Measurements from ENCODE around the gene PYCR2.

PYCR2 gene

DNA sequence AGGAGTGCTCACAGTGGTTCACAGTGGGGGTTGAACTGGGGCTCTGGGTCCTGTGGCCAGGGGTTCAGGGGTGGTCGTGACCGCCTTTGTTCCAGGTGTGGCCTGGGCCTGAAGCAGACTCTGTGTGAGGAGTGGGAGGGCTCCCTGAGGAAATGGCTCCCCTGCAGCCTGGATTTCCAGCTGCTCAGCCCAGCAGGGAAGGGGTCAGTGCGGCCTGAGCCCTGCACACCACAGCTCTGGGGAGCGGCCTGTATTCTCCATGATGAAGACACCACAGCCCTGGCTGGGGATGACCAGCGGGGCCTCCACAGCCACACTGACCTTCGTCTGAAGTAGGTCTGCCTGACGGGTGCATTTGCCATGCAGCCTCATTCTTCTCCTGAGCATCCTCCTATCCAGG lies 16.7 kb downstream of the PYCR2 start:
- ChIA-PET CTCF (interaction anchor here (2.8 kb wide), 1 partner anchor 10 kb away, joined by 8 read pairs; no protein-coding TSS in a partner anchor), POLR2A (no interaction called here)
- WGBS (ENCODE audit: insufficient coverage): 99% methylated on average over 7 of the region's 7 CpGs

GRCh38 chr1:225906467-225906866 lies 17.6 kb downstream of the PYCR2 start:
- no peak overlapping the region for H3K4me3 ChIP-seq (ENCODE audit: control insufficient read depth in 1 of 7, extremely low read depth in 1 of 7, insufficient read depth in 4 of 7, low read depth in 2 of 7, low read length in 6 of 7)
- 100% methylated on average over 5 of the region's 6 CpGs for WGBS (ENCODE audit: insufficient coverage)
- CTCF ChIA-PET: interaction anchor here (0.8 to 2.8 kb wide), 3 partner anchors 11 to 167 kb away, joined by 3 to 8 read pairs (median 4); no protein-coding TSS in a partner anchor
- no peaks in the 10 kb centered on the region for H3K36me3 ChIP-seq (ENCODE audit: control insufficient read depth in 4 of 4, insufficient read depth in 4 of 4, low read length in 3 of 4)
- H3K27ac ChIP-seq (ENCODE audit: insufficient read depth in 1 of 2, low read depth in 1 of 2, low read length in 2 of 2, poor library complexity in 1 of 2, severe bottlenecking in 2 of 2): no peak overlapping the region
- H3K9me3 ChIP-seq (ENCODE audit: control extremely low read depth in 1 of 5, control insufficient read depth in 4 of 5, insufficient read depth in 2 of 5, low read depth in 1 of 5, low read length in 4 of 5): no peaks in the 10 kb centered on the region
- H3K27me3 ChIP-seq (replicated peaks in 2 of 5; ENCODE audit: control insufficient read depth in 4 of 5, insufficient read depth in 5 of 5, low read length in 4 of 5): no peaks in the 10 kb centered on the region
- POLR2A ChIA-PET: no interaction called here
- peaks cover 0 to 7% (median 3%) of the 10 kb centered on the region in 4 experiments for H3K4me1 ChIP-seq (ENCODE audit: control extremely low read depth in 1 of 4, control insufficient read depth in 4 of 4, insufficient read depth in 4 of 4, low read length in 3 of 4)
- no peak for DNase-seq

More for the DNA sequence above, 16.7 kb downstream of the PYCR2 start:
- no peak for DNase-seq
- no peaks in the 10 kb centered on the region for H3K36me3 ChIP-seq (ENCODE audit: control insufficient read depth in 4 of 4, insufficient read depth in 4 of 4, low read length in 3 of 4)
- no peaks in the 10 kb centered on the region for H3K27me3 ChIP-seq (replicated peaks in 2 of 5; ENCODE audit: control insufficient read depth in 4 of 5, insufficient read depth in 5 of 5, low read length in 4 of 5)
- peaks cover 0 to 8% (median 4%) of the 10 kb centered on the region in 4 experiments for H3K4me1 ChIP-seq (ENCODE audit: control extremely low read depth in 1 of 4, control insufficient read depth in 4 of 4, insufficient read depth in 4 of 4, low read length in 3 of 4)
- H3K27ac ChIP-seq (ENCODE audit: insufficient read depth in 1 of 2, low read depth in 1 of 2, low read length in 2 of 2, poor library complexity in 1 of 2, severe bottlenecking in 2 of 2): no peak overlapping the region
- no peak overlapping the region for H3K4me3 ChIP-seq (ENCODE audit: control insufficient read depth in 1 of 7, extremely low read depth in 1 of 7, insufficient read depth in 4 of 7, low read depth in 2 of 7, low read length in 6 of 7)
- no peaks in the 10 kb centered on the region for H3K9me3 ChIP-seq (ENCODE audit: control extremely low read depth in 1 of 5, control insufficient read depth in 4 of 5, insufficient read depth in 2 of 5, low read depth in 1 of 5, low read length in 4 of 5)

DNA sequence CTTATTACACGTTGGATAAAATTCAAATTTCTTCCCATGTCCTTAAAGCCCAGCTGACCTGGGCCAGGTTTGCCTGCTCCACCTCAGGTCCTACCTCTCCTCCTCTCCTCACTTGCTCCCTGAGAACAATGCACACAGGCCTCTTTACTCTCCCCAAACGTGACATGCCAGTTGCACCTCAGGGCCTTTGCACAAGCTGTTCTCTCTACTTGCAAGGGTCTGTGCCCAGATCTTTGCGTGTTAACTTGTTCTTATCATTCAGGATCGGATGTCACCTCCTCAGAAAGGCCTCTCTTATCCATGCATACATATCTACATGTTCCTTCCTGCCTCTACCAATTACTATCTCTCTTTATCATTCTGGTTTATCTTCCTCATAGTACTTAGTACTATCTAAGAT lies 20.4 kb downstream of the PYCR2 start:
- H3K36me3 ChIP-seq (ENCODE audit: control insufficient read depth in 4 of 4, insufficient read depth in 4 of 4, low read length in 3 of 4): no peaks in the 10 kb centered on the region
- no peak overlapping the region for H3K4me3 ChIP-seq (ENCODE audit: control insufficient read depth in 1 of 7, extremely low read depth in 1 of 7, insufficient read depth in 4 of 7, low read depth in 2 of 7, low read length in 6 of 7)
- no peak for DNase-seq
- ChIA-PET POLR2A (no interaction called here), CTCF (interaction anchor here (1.3 to 1.6 kb wide), 3 partner anchors 24 to 425 kb away, joined by 3 to 6 read pairs (median 3); no protein-coding TSS in a partner anchor)
- H3K9me3 ChIP-seq (ENCODE audit: control extremely low read depth in 1 of 5, control insufficient read depth in 4 of 5, insufficient read depth in 2 of 5, low read depth in 1 of 5, low read length in 4 of 5): no peaks in the 10 kb centered on the region
- no peaks in the 10 kb centered on the region for H3K27me3 ChIP-seq (replicated peaks in 2 of 5; ENCODE audit: control insufficient read depth in 4 of 5, insufficient read depth in 5 of 5, low read length in 4 of 5)
- H3K27ac ChIP-seq (ENCODE audit: insufficient read depth in 1 of 2, low read depth in 1 of 2, low read length in 2 of 2, poor library complexity in 1 of 2, severe bottlenecking in 2 of 2): no peak overlapping the region
- H3K4me1 ChIP-seq (ENCODE audit: control extremely low read depth in 1 of 4, control insufficient read depth in 4 of 4, insufficient read depth in 4 of 4, low read length in 3 of 4): peaks cover 0 to 5% (median 0%) of the 10 kb centered on the region in 4 experiments
- WGBS (ENCODE audit: insufficient coverage): 100% methylated on average over 4 of the region's 4 CpGs

- ChIA-PET POLR2A (no interaction called here), CTCF (interaction anchor here (1.1 kb wide), 1 partner anchor 30 kb away, joined by 3 read pairs; no protein-coding TSS in a partner anchor)
- peaks cover 0 to 16% (median 9%) of the 10 kb centered on the region in 4 experiments for H3K4me1 ChIP-seq (ENCODE audit: control extremely low read depth in 1 of 4, control insufficient read depth in 4 of 4, insufficient read depth in 4 of 4, low read length in 3 of 4)
- WGBS (ENCODE audit: insufficient coverage): 85% methylated on average over 3 of the region's 4 CpGs
- no peaks in the 10 kb centered on the region for H3K9me3 ChIP-seq (ENCODE audit: control extremely low read depth in 1 of 5, control insufficient read depth in 4 of 5, insufficient read depth in 2 of 5, low read depth in 1 of 5, low read length in 4 of 5)
- no peak for DNase-seq
- H3K27ac ChIP-seq (ENCODE audit: insufficient read depth in 1 of 2, low read depth in 1 of 2, low read length in 2 of 2, poor library complexity in 1 of 2, severe bottlenecking in 2 of 2): no peak overlapping the region
- no peaks in the 10 kb centered on the region for H3K27me3 ChIP-seq (replicated peaks in 2 of 5; ENCODE audit: control insufficient read depth in 4 of 5, insufficient read depth in 5 of 5, low read length in 4 of 5)
- no peak overlapping the region for H3K4me3 ChIP-seq (ENCODE audit: control insufficient read depth in 1 of 7, extremely low read depth in 1 of 7, insufficient read depth in 4 of 7, low read depth in 2 of 7, low read length in 6 of 7)
- no peaks in the 10 kb centered on the region for H3K36me3 ChIP-seq (ENCODE audit: control insufficient read depth in 4 of 4, insufficient read depth in 4 of 4, low read length in 3 of 4)
These were observed 24.8 kb downstream of the PYCR2 start for GRCh38 chr1:225899044-225899925.

GRCh38 chr1:225897595-225898514 lies 26.2 kb downstream of the PYCR2 start:
- peaks cover 0 to 16% (median 9%) of the 10 kb centered on the region in 4 experiments for H3K4me1 ChIP-seq (ENCODE audit: control extremely low read depth in 1 of 4, control insufficient read depth in 4 of 4, insufficient read depth in 4 of 4, low read length in 3 of 4)
- H3K27ac ChIP-seq (ENCODE audit: insufficient read depth in 1 of 2, low read depth in 1 of 2, low read length in 2 of 2, poor library complexity in 1 of 2, severe bottlenecking in 2 of 2): no peak overlapping the region
- POLR2A ChIA-PET: interaction anchor here (1.1 kb wide), 1 partner anchor 72 kb away, joined by 3 read pairs; no protein-coding TSS in a partner anchor
- H3K27me3 ChIP-seq (replicated peaks in 2 of 5; ENCODE audit: control insufficient read depth in 4 of 5, insufficient read depth in 5 of 5, low read length in 4 of 5): no peaks in the 10 kb centered on the region
- WGBS (ENCODE audit: insufficient coverage): 94% methylated on average over 15 of the region's 19 CpGs
- no peak for DNase-seq
- CTCF ChIA-PET: interaction anchor here (0.6 to 1.7 kb wide), 3 partner anchors 14 to 420 kb away, joined by 3 to 4 read pairs (median 3); no protein-coding TSS in a partner anchor
- no peaks in the 10 kb centered on the region for H3K9me3 ChIP-seq (ENCODE audit: control extremely low read depth in 1 of 5, control insufficient read depth in 4 of 5, insufficient read depth in 2 of 5, low read depth in 1 of 5, low read length in 4 of 5)
- H3K4me3 ChIP-seq (ENCODE audit: control insufficient read depth in 1 of 7, extremely low read depth in 1 of 7, insufficient read depth in 4 of 7, low read depth in 2 of 7, low read length in 6 of 7): no peak overlapping the region
- H3K36me3 ChIP-seq (ENCODE audit: control insufficient read depth in 4 of 4, insufficient read depth in 4 of 4, low read length in 3 of 4): no peaks in the 10 kb centered on the region

DNA sequence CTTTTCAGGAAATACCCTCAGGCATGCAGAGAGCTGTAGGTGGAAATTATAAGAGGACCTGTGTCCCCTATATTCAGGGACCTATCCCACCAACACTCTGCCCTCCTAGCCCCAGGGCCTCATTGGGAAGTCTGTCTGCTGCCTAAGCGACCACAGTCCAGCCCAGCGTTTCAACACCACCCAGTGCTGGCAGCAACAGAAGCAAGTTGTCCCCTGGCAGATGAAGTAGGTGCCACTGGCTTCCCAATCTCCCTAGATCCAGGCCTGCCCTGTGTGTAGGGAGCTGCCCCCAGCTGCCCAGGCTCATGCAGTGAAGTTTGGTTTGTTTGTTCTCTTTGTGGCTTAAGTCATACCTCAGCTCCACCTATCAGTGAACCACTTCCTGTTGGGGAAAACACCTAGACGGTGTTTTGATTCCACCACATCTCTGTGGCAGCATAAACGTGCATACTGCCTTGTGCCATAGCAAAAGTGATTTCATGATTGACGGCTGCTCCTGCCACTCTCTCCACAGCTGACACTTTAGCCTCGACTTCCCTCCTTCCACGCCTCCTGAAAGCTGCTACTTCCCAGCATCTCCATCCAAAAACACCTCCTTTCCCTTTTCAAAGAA lies 27.0 kb downstream of the PYCR2 start:
- DNase-seq: peak in 2 of 3 donors; percentile 81 to 83
- H3K9me3 ChIP-seq (ENCODE audit: control extremely low read depth in 1 of 5, control insufficient read depth in 4 of 5, insufficient read depth in 2 of 5, low read depth in 1 of 5, low read length in 4 of 5): no peaks in the 10 kb centered on the region
- no peak overlapping the region for H3K27ac ChIP-seq (ENCODE audit: insufficient read depth in 1 of 2, low read depth in 1 of 2, low read length in 2 of 2, poor library complexity in 1 of 2, severe bottlenecking in 2 of 2)
- 27% methylated on average over 7 of the region's 7 CpGs for WGBS (ENCODE audit: insufficient coverage)
- ChIA-PET POLR2A (interaction anchor here (1.1 kb wide), 1 partner anchor 71 kb away, joined by 3 read pairs; no protein-coding TSS in a partner anchor), CTCF (interaction anchor here (0.6 to 1.7 kb wide), 3 partner anchors 13 to 421 kb away, joined by 3 to 4 read pairs (median 3); no protein-coding TSS in a partner anchor)
- H3K4me1 ChIP-seq (ENCODE audit: control extremely low read depth in 1 of 4, control insufficient read depth in 4 of 4, insufficient read depth in 4 of 4, low read length in 3 of 4): peaks cover 0 to 16% (median 9%) of the 10 kb centered on the region in 4 experiments
- no peaks in the 10 kb centered on the region for H3K36me3 ChIP-seq (ENCODE audit: control insufficient read depth in 4 of 4, insufficient read depth in 4 of 4, low read length in 3 of 4)
- no peaks in the 10 kb centered on the region for H3K27me3 ChIP-seq (replicated peaks in 2 of 5; ENCODE audit: control insufficient read depth in 4 of 5, insufficient read depth in 5 of 5, low read length in 4 of 5)
- H3K4me3 ChIP-seq (ENCODE audit: control insufficient read depth in 1 of 7, extremely low read depth in 1 of 7, insufficient read depth in 4 of 7, low read depth in 2 of 7, low read length in 6 of 7): peak overlapping the region in 1 of 7 experiments; percentile 6
